Glomerular visceral epithelial cell (primary cell): ENCODE results near the gene MYO15A.
A peak's percentile ranks its signal among the peaks of the same experiment; 100 is the strongest.

Experiments used
- DNase-seq: peaks from one replicate; pipeline ENCODE4 v3.0.0-alpha.2; 2016; ENCODE audit errors: extremely low spot score

MYO15A gene

DNA sequence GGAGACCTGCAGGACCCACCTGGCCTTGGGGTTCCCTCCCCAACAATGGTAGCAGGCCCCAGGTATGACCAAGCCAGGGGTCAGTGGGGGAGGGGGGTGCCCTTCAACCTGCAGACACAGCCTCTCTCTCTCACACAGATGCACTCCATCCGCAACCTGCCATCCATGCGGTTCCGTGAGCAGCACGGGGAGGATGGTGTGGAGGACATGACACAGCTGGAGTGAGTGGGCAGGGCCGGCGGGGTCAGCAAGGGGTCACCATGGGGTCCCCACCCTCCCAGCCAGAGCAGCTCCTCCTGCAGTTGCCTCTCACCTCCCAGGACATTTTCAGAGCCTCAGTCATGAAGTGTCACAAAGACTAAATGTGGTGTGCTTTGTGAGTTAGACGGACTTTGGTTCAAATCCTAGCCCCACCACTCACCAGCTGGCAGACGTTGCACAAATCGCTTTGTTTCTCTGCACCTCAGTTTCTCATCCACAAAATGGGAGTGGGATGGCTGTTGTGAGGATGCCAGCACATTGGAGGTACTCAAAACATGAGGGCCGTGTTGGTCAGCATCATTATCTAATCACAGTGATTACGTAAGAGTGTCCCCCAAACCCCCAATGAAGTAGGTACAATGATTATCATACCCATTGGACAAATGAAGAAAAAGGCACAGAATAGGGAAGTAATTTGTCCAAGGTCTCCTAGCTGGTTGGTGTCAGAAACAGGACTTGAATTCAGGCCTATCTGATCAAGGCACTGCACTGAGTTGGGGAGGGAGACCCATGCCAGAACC lies 16.0 kb downstream of the MYO15A start:
- DNase-seq, result no peak

GRCh38 chr17:18129041-18129502 lies 20.5 kb downstream of the MYO15A start:
- DNase-seq, result peak; percentile 33

DNA sequence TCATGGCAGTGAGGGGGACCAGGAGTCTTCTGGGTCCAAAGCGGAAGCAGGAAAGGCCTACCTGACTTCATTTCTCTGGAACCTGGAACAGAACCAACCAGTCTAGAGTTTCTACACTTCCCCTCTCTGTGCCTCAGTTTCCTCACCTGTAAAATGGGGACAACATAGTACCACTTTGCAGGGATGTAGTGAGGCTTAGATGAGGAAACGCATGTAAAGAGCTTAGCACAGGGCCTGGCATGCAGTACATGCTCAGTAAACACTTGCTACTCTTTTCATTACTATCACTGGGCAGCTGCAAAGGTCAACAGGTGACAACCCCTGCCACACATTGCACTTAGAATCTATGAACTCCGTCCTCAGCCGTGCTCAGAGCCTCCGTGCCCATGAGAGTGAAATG lies 24.2 kb downstream of the MYO15A start:
- DNase-seq, result no peak

DNA sequence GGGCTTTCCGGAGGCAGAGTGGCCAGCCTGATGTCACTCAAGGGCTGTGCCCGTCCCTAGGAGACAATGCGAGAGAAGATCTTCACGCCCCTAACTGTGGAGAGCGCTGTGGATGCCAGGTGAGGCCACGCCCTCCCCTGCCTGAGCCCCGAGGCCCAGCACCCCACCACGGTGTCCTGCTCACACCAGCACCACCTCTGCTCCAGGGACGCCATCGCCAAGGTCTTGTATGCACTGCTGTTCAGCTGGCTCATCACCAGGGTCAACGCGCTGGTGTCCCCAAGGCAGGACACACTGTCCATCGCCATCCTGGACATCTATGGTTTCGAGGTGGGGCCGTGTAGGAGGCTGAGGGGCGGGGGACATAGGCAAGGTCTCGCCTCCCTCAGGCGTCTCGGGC lies 27.8 kb downstream of the MYO15A start:
- no peak for DNase-seq

DNA sequence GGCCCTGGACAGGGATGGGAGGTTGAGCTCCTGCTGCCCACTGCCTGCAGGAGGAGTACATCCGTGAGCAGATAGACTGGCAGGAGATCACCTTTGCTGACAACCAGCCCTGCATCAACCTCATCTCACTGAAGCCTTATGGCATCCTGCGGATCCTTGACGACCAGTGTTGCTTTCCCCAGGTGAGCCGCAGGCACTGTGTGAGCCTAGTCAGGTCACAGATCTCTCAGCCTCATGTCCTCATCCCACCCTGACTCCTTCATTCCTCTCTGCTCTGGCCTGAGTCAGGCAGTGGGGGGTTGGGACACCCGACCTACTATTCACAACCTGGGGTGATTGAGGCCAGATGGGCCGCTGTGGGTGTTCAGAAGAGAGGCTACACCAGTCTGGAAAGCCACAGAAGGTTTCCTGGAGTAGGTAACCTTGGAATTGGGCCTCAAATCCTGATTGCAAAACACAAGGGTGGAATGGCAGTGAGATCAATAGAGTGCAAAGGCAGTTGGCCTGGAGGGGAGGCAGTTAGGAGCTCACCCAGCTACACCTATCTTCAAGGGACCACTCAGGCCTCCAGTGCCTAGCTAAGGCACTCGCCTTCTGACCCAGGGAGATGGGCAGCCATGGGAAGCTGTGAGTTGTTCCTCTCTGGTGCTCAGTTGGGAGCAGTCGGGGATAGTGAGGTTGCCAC lies 29.7 kb downstream of the MYO15A start:
- no peak for DNase-seq

DNA sequence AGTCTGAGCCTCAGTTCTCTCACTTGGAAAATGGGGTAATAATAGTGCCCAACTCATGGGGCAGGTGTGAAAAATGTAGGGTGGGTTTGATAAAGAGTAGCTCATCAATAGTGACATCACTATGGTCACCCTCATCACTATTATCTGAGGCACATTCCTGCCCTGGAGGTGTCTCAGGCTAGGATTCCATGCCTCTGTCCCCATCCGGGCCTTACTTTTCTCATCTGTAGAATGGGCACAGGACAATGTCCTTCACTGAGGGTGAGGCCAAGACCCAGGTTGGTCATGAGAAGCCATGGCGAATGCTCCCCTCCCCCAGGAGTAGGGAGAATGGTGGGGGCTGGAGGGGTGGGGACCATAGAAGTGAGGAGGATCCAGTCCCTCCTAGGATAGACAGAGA lies 30.5 kb downstream of the MYO15A start:
- no peak for DNase-seq

DNA sequence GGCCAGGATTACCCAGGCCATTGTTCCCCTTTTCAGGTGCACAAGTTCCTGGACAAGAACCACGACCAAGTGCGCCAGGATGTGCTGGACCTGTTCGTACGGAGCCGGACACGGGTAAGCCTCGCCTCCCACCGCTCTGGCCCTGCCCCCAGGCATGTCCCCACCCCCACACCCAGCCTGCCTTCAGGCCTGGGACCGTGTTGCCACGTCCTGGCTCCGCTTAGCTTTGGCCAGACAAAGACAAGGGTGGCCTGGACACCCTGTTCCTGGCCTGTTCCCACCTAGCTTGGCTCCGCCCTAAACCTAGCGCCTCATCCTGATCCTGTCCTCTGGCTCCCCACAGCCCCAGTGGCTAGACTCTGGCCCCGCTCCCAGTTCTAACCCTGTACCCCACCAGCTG lies 30.9 kb downstream of the MYO15A start:
- no peak for DNase-seq

DNA sequence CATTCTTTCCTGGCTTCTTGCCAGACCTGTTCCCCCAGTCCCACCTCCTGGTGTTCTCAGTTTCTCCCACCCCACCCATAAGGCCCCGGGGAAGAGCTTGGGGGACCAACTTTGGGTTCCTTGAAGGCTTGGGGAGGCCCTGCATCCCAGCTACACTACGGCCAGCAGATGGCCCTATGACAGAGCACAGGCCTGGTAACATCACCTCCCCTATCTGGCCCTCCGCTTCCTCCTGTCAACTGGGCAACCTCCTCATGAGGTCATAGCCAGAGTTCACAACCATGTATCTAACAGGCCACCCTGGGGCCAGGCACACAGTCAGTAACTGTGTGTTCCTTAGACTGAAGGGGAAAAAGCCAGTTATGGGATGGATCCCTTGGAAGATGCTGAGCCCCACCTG lies 31.4 kb downstream of the MYO15A start:
- no peak for DNase-seq

DNA sequence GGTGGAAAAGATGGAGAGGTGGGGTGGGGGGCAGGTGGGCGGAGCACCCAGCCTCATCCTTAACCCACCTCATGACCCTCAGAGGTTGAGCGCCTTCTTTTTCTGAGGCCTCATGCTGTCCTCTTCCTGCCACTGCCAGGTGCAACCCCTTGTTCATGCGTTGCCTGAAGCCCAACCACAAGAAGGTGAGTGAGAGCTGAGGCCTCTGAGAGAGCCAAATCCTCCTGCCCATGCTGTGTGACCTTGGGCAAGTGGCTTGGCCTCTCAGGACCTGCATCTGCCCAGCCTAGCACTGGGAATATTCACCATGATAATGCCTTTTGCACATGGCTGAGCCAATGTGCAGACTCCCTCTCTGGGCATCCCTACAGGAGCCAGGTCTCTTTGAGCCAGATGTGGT lies 32.1 kb downstream of the MYO15A start:
- no peak for DNase-seq

- peak; percentile 62 for DNase-seq
Measured at GRCh38 chr17:18141210-18141803, 32.8 kb downstream of the MYO15A start.

- no peak for DNase-seq
Measured at GRCh38 chr17:18142417-18142816, 33.9 kb downstream of the MYO15A start.

- no peak for DNase-seq
Measured at GRCh38 chr17:18143044-18143936, 34.7 kb downstream of the MYO15A start.

DNA sequence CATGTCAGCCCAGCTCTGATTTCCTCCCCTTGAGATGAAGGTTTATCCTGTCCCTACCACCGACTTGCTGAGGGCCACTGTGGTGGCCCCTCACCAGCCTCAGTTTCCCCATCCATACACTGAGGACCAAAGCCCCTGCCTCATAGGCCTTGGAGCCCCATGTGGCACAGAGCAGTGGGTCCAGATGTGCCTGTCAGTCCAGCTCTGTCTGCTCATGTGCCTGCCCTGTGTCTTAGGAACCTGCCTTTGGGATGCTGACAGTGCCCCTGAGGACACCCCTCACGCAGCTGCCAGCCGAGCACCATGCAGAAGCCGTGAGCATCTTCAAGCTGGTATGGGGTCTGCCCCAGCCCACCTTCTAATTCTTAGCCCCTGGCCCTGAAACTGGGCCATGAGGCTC lies 35.7 kb downstream of the MYO15A start:
- DNase-seq, result no peak

DNA sequence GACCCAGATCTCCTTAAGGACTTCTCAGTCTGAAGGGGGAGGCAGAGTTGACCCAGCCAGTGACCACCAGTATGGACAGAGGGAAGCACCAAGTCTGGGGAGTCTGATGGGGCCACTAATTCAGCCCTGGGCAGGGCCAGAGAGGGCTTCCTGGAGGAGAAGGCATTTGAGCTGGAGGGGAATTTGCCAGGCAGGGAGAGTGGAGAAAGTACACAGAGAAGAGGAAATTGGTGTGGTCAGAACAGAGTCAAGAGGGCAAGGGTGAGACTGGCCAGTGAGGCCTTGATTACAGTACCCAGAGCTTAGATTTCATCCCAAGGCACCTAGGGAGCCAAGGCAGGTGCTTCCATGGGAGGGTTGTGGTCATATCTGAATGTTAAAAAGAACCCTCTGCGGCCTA lies 36.3 kb downstream of the MYO15A start:
- no peak for DNase-seq

DNA sequence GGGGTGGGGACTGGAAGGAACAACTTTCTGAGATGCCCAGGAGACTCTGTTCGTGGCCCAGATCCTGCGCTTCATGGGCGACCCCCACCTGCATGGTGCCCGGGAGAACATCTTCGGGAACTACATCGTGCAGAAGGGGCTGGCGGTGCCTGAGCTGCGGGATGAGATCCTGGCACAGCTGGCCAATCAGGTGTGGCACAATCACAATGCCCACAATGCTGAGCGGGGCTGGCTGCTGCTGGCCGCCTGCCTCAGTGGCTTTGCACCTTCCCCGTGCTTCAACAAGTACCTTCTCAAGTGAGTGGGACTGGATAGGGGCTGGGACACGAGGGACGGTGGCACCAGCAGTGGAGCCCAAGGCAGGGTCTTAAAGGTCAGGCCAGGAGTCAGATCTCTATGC lies 37.3 kb downstream of the MYO15A start:
- no peak for DNase-seq

GRCh38 chr17:18146259-18146658 lies 37.7 kb downstream of the MYO15A start:
- DNase-seq, result no peak

DNA sequence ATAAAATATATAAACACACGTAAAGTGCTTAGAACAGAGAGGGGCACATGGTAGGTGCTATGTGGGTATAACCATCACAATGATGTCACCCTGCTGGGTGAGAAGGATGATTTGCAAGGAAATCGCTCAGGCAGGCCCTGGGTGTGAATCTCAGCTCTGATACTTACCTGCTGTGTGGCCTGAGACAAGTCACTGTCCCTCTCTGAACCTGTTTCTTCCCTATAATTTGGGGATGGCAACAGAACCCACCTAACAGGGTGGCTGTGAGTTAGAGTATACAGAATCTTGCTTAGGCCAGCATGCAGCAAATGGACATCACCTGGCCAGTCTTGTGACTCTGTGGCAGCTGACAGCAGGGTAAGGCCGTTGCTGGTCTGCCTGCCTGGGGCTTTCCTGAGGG lies 38.4 kb downstream of the MYO15A start:
- no peak for DNase-seq

- DNase-seq, result no peak
Measured at GRCh38 chr17:18148586-18148985, 40.0 kb downstream of the MYO15A start.

DNA sequence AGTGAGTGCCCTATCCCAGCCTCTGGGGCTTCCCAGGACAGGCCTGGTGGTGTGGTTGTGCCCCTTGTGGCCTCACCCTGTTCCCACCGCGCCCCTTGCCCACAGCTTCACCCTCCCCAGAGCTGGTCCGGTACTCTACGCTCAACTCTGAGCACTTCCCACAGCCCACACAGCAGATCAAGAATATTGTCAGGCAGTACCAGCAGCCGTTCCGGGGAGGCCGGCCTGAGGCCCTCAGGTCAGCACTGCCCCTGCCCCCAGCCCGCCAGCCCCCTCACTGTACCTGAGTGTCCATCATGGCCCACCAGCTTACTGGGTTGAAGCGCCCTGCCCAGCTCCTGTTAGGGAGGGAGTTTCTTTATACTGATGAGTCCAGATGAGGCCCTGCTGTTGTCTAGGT lies 42.7 kb downstream of the MYO15A start:
- DNase-seq, result no peak

DNA sequence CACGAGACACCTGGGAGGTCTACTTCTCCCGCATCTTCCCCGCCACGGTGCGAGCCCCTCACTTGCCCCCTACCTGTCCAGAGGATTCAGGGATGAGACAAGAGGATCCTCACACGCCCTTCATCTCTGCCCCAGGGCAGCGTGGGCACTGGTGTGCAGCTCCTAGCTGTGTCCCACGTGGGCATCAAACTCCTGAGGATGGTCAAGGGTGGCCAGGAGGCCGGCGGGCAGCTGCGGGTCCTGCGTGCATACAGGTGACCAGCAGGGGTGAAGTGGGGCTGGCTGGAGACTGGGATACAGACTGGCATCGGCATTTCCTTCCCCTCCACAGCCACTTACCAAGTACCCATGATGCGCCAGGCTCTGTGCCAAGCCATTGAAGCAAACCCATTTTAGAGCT lies 46.6 kb downstream of the MYO15A start:
- no peak for DNase-seq

DNA sequence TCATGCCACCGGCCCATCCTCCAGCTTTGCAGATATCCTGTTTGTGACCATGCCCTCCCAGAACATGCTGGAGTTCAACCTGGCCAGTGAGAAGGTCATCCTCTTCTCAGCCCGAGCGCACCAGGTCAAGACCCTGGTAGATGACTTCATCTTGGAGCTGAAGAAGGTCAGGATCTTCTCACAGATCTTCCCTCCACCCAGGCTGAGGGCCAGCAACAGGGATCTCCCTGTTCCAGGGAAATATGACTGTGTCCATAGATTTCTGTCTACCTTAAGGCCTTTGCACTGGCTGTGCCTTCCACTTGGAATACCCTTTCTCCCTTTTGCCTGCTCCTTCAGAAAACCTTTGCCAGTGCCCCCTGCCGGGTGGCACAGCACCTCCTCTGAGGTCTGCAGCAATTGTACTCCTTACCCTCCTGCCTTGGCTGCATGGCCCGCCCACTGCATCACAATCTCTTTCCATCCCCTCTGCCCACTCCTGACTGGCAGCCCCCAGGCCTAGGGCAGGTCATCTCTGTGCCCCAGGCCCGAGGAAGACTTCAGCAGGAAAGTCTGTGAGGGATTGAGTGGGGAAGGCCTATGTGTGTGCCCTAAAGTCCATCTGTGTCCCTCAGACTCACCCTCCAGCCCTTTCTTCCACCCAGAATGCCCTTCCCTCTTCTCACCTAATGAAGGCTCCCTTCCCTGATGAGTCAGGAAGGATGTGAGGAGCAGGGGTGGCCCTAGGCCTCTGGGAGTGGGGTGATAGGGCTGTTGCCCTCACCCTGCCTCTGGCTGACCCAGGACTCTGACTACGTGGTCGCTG lies 47.8 kb downstream of the MYO15A start:
- no peak for DNase-seq
